SK-N-SH (cell line): Measurements from ENCODE around the gene SASH1. TPM values are rescaled to one million over a fixed set of nuclear protein-coding genes. Genes with fewer than 3 reads are reported as not detected.

Experiments
- CTCF ChIA-PET: fragments of 300-600, 350-600 bp; formaldehyde crosslinking; extraction: SDS; loops from one replicate; lab custom pipeline; 2021; lab: Yijun Ruan, JAX
- POLR2A ChIA-PET: fragments of 350-600 bp; sonication (Branson Sonifier 250); formaldehyde crosslinking; extraction: SDS; loops from one replicate; lab custom pipeline; 2020; ENCODE audit warnings: antibody characterized with exemption, inconsistent platforms; lab: Yijun Ruan, JAX
- DNase-seq: peaks from one replicate; pipeline ENCODE4 v3.0.0; 2012
- H2AFZ ChIP-seq: fragments of 200-600 bp; sonication (generic); 2 replicates; pipeline ENCODE4 v1.8.1; 2016; ENCODE audit warnings: antibody characterized with exemption, mild to moderate bottlenecking, low read depth
- H3F3A ChIP-seq: fragments of 200-600 bp; sonication (generic); replicated peaks from 2 replicates; pipeline ENCODE3; 2016; ENCODE audit warnings: antibody characterized with exemption, mild to moderate bottlenecking; ENCODE audit not compliant: insufficient read depth
- H3K27ac ChIP-seq, 2 experiments: fragments of 200-500 bp in 1 of 2; fragments of 200-600 bp in 1 of 2; sonication (Bioruptor generic) in 1 of 2; sonication (generic), shearing (Covaris generic) in 1 of 2; 2 replicates each; pipeline versions ENCODE4 v1.5.1 to v1.6.1; 2014 to 2016; ENCODE audit warnings: low read depth in 2 of 2, inconsistent platforms in 1 of 2, low read length in 1 of 2, mild to moderate bottlenecking in 1 of 2, mixed read lengths in 1 of 2
- H3K27me3 ChIP-seq: fragments of 200-600 bp; sonication (generic), shearing (Covaris generic); 2 replicates; pipeline ENCODE4 v1.6.1; 2016; ENCODE audit warnings: mixed run types; ENCODE audit not compliant: insufficient read depth
- H3K36me3 ChIP-seq, 2 experiments: fragments of 200-500 bp in 1 of 2; fragments of 200-600 bp in 1 of 2; sonication (Bioruptor generic) in 1 of 2; sonication (generic) in 1 of 2; replicated peaks in 1 of 2; 2 replicates each; pipeline versions ENCODE3 to v1.5.1; 2014 to 2016; ENCODE audit warnings: low read length in 1 of 2, mild to moderate bottlenecking in 1 of 2; ENCODE audit not compliant: insufficient read depth in 2 of 2, control insufficient read depth in 1 of 2
- H3K4me1 ChIP-seq, 2 experiments: fragments of 200-500 bp in 1 of 2; fragments of 200-600 bp in 1 of 2; sonication (Bioruptor generic) in 1 of 2; sonication (generic), shearing (Covaris generic) in 1 of 2; 2 replicates each; pipeline versions ENCODE4 v1.5.1 to v1.6.1; 2014 to 2016; ENCODE audit warnings: low read depth in 1 of 2, low read length in 1 of 2, mixed run types in 1 of 2; ENCODE audit not compliant: insufficient read depth in 2 of 2, control insufficient read depth in 1 of 2
- H3K4me2 ChIP-seq: fragments of 200-600 bp; sonication (generic), shearing (Covaris generic); 2 replicates; pipeline ENCODE4 v1.6.1; 2017; ENCODE audit warnings: mixed run types
- H3K4me3 ChIP-seq, 2 experiments: fragments of 200-500 bp in 1 of 2; fragments of 200-600 bp in 1 of 2; sonication (Bioruptor generic) in 1 of 2; sonication (generic), shearing (Covaris generic) in 1 of 2; 2 replicates each; pipeline versions ENCODE4 v1.5.1 to v1.8.1; 2014 to 2016; ENCODE audit warnings: low read depth in 2 of 2, inconsistent platforms in 1 of 2, low read length in 1 of 2, mild to moderate bottlenecking in 1 of 2, mixed read lengths in 1 of 2, moderate library complexity in 1 of 2
- H3K79me2 ChIP-seq: fragments of 200-600 bp; sonication (generic); 2 replicates; pipeline ENCODE4 v1.8.1; 2017; ENCODE audit warnings: mild to moderate bottlenecking; ENCODE audit not compliant: insufficient read depth
- H3K9ac ChIP-seq: fragments of 200-600 bp; sonication (generic); 2 replicates; pipeline ENCODE4 v1.6.1; 2017; ENCODE audit warnings: mixed run types
- H3K9me2 ChIP-seq: fragments of 200-600 bp; sonication (generic); 2 replicates; pipeline ENCODE4 v1.6.1; 2017; ENCODE audit warnings: mixed run types
- H3K9me3 ChIP-seq: fragments of 200-600 bp; sonication (generic); 2 replicates; pipeline ENCODE4 v1.6.1; 2017; ENCODE audit warnings: mixed run types, mild to moderate bottlenecking, moderate library complexity
- H4K20me1 ChIP-seq: fragments of 200-600 bp; sonication (generic); 2 replicates; pipeline ENCODE4 v1.6.1; 2017; ENCODE audit warnings: mild to moderate bottlenecking, mixed run types; ENCODE audit not compliant: insufficient read depth
- GATA2 ChIP-seq: sonication (generic); formaldehyde crosslinking; IDR thresholded peaks from 2 replicates; pipeline ENCODE4 v1.5.0; 2020; ENCODE audit warnings: mild to moderate bottlenecking, missing genetic modification reagents
- JUND ChIP-seq: IDR thresholded peaks from 2 replicates; pipeline ENCODE4 v1.4.0; 2012
- MAX ChIP-seq: IDR thresholded peaks from 2 replicates; pipeline ENCODE4 v1.4.0; 2012; ENCODE audit warnings: low read depth
- NFIC ChIP-seq: IDR thresholded peaks from 2 replicates; pipeline ENCODE4 v1.4.0; 2012; ENCODE audit warnings: borderline replicate concordance
- NRF1 ChIP-seq: IDR thresholded peaks from 2 replicates; pipeline ENCODE4 v1.6.1; 2012; ENCODE audit warnings: low read depth, mild to moderate bottlenecking, low read length
- PBX3 ChIP-seq: IDR thresholded peaks from 2 replicates; pipeline ENCODE4; 2012
- POLR2AphosphoS5 ChIP-seq: IDR thresholded peaks from 2 replicates; pipeline ENCODE4 v1.6.1; 2012; ENCODE audit warnings: low read depth, low read length
- RAD21 ChIP-seq: IDR thresholded peaks from 2 replicates; pipeline ENCODE4 v1.6.1; 2012; ENCODE audit warnings: mild to moderate bottlenecking, low read length
- RCOR1 ChIP-seq: fragments of 150-350 bp; IDR thresholded peaks from 2 replicates; pipeline ENCODE4 v1.6.1; 2017; ENCODE audit warnings: antibody characterized with exemption, low read length
- RFX5 ChIP-seq: IDR thresholded peaks from 2 replicates; pipeline ENCODE4 v1.6.1; 2012; ENCODE audit warnings: mild to moderate bottlenecking, improper control_type of control experiment, low read length
- SMC3 ChIP-seq: IDR thresholded peaks from 2 replicates; pipeline ENCODE4 v1.6.1; 2012; ENCODE audit warnings: low read depth, low read length, improper control_type of control experiment
- TAF1 ChIP-seq: IDR thresholded peaks from 2 replicates; pipeline ENCODE4 v1.6.1; 2012; ENCODE audit warnings: low read depth, mild to moderate bottlenecking, low read length, moderate library complexity, borderline replicate concordance
- TCF12 ChIP-seq: IDR thresholded peaks from 2 replicates; pipeline ENCODE4 v1.4.0; 2012
- WGBS: methylation state at CpG from one replicate; pipeline ENCODE4 v1.1.6; 2017; ENCODE audit warnings: low lambda C conversion rate; 5-methylcytosine and 5-hydroxymethylcytosine counted together
- polyA plus RNA-seq, 3 experiments: library from polyadenylated mRNA; depleted of rRNA; stranded (reverse); fragments of >200 nt; gene quantifications; 2 replicates each; pipeline ENCODE4 v1.2.3, GENCODE V29; 2012
- TF ChIP-seq, protein P1 (sequence below): IDR thresholded peaks from 2 replicates; pipeline ENCODE4 v1.4.0; 2012; ENCODE audit warnings: low read depth, borderline replicate concordance

The SASH1 gene
- polyA plus RNA-seq, 1 of the 3 experiments (the other 2 are of a cell fraction) = 19.8 TPM

DNA sequence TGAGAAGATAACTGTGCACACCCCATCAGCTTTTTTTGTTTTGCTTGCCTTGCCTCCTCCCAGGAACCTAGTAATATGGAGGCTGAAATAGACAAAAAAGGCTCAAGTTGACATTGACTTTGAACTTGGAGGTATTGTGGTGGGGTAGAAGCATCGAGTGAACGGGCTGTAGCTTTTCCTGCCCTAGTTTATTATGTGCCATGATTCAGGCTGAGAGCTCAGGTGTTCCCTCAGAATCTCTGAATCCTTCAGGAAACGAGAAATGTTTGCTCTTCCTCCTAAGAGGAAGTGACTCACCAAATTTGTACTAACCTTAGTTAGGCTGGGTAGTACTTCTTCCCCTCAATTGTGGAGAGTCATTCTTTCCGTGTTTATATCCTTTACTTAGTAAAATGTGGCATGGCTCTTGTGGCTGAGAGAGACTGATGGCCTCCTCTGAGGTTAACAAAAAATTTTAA lies 98.8 kb downstream of the SASH1 start (continued):
- TF ChIP-seq POLR2AphosphoS5 = no peak
- TF ChIP-seq, protein P1, sequence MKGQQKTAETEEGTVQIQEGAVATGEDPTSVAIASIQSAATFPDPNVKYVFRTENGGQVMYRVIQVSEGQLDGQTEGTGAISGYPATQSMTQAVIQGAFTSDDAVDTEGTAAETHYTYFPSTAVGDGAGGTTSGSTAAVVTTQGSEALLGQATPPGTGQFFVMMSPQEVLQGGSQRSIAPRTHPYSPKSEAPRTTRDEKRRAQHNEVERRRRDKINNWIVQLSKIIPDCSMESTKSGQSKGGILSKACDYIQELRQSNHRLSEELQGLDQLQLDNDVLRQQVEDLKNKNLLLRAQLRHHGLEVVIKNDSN = no peak
- TF ChIP-seq MAX = 0 out of 2 replicates have a peak, but pooled peaks have one; percentile 10
- TF ChIP-seq RFX5 = no peak
- TF ChIP-seq RAD21 = no peak
- 0 out of 2 replicates have a peak, but pooled peaks have one; percentile 8 for TF ChIP-seq JUND
- no peak for TF ChIP-seq RCOR1
- TF ChIP-seq NRF1 = no peak

GRCh38 chr6:148443798-148444560 lies 101.3 kb downstream of the SASH1 start:
- Histone ChIP-seq H3K79me2 (peaks cover 23% of the 10 kb centered on the region; the same call in 1 of the 2 replicates), H2AFZ (no peak overlapping the region), H3F3A (peaks cover 41% of the 10 kb centered on the region), H3K9me2 (no peaks in the 10 kb centered on the region), H3K27ac (peak overlapping the region; percentile 53 to 74), H3K9me3 (no peaks in the 10 kb centered on the region), H3K4me2 (peak overlapping the region; percentile 48; the same call in 1 of the 2 replicates), H3K4me1 (peaks cover 2 to 30% of the 10 kb centered on the region in 2 experiments; a peak in 3 of 4 replicates)
- 53% methylated on average over 7 of the region's 7 CpGs for WGBS
- POLR2A ChIA-PET = no interaction called here
- DNase-seq = no peak
- TF ChIP-seq TCF12 (no peak), RCOR1 (no peak), JUND (no peak), NRF1 (no peak), POLR2AphosphoS5 (no peak), PBX3 (no peak), SMC3 (no peak), NFIC (no peak), GATA2 (no peak), TAF1 (no peak)
- TF ChIP-seq, all 33 proteins: peak for 0
- Histone ChIP-seq H4K20me1 (no peaks in the 10 kb centered on the region), H3K9ac (no peak overlapping the region), H3K4me3 (no peak overlapping the region), H3K27me3 (no peaks in the 10 kb centered on the region), H3K36me3 (peaks cover 3 to 14% of the 10 kb centered on the region in 2 experiments)
- CTCF ChIA-PET = no interaction called here
